Measurements from ENCODE around the gene HSF4.

The HSF4 gene

DNA sequence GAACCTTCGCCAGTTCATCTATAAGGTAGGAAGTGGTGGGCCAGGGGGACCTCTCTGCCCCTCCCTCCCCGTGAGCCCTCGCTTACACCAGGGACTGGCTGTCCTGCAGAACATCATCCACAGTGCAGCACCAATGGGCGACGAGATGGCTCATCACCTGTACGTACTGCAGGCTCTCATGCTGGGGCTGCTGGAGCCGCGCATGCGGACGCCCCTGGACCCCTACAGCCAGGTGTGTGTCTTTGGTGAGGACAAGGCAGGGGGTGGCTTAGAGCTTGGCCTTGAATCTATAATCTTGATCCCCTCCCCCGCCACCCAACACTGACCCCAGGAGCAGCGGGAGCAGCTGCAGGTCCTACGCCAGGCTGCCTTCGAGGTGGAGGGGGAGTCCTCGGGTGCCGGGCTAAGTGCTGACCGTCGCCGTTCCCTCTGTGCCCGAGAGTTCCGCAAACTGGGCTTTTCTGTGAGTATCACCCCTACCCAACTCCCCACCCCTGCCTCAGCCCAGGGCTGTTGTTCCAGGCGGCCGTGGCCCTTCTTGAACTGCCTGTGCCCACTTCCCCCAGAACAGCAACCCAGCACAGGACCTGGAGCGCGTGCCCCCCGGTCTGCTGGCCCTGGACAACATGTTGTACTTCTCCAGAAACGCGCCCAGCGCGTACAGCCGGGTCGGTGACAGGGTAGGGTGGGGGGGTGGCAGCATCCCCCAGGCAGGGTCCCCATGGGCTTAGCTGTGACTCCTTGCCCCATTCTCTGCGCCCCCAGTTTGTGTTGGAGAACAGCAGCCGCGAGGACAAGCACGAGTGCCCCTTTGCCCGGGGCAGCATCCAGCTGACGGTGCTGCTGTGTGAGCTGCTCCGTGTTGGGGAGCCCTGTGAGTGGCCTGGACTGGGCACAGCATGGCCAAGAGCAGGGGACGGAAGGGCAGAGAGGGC is 37.1 kb downstream of the HSF4 start:
- DNase-seq (ENCODE audit: low spot score), result no peak

DNA sequence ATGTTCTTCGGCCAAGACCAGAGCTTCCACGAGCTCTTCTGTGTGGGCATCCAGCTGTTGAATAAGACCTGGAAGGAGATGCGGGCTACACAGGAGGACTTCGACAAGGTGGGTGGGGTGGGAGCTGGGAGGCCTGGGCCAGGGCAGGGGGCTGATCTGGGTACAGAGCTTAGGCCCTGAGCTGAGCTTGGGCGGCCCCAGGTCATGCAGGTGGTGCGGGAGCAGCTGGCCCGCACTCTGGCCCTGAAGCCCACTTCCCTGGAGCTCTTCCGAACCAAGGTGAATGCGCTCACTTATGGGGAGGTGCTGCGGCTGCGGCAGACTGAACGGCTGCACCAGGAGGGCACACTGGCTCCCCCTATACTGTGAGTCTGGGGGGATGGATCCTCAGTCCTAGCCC is 37.9 kb downstream of the HSF4 start:
- no peak for DNase-seq (ENCODE audit: low spot score)

DNA sequence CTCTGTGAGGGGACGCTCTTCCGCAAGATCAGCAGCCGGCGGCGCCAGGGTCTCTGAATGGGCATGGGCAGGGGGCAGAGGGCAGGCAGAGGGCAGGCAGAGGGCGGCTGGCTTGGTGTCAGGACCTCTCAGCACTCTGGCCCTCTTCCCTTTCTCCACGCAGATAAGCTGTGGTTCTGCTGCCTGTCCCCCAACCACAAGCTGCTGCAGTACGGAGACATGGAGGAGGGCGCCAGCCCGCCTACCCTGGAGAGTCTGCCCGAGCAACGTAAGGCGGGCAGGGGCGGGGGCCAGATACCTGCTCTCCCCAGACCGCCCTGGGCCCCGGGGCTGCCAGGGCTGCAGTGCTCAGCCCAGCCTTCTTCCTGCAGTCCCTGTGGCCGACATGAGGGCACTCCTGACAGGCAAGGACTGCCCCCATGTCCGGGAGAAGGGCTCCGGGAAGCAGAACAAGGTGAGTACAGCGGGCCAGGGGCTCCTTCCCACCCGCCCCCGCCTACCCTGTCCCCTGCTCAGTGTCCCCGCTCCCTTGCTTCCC is 38.5 kb downstream of the HSF4 start:
- no peak for DNase-seq (ENCODE audit: low spot score)

DNA sequence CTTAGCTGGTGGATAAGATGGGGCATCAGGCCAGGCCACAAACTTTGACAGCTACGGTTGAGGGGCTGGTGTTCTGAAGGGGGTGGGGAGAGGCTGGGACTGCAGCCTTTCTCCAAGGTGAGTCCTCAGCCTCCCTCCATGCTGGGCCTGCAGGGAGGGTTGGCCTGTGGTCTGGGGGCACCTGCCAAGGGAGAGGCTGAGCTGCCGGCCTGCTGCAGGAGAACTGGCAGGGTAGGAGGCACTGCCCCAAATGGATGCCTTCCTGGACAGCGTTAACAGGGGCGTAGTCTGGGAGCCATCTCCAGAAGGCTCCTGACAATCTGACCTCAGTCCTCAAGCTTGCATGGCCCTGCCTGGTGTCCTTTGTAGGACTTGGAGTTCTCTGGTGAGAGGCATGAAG is 39.5 kb downstream of the HSF4 start:
- no peak for DNase-seq (ENCODE audit: low spot score)

DNA sequence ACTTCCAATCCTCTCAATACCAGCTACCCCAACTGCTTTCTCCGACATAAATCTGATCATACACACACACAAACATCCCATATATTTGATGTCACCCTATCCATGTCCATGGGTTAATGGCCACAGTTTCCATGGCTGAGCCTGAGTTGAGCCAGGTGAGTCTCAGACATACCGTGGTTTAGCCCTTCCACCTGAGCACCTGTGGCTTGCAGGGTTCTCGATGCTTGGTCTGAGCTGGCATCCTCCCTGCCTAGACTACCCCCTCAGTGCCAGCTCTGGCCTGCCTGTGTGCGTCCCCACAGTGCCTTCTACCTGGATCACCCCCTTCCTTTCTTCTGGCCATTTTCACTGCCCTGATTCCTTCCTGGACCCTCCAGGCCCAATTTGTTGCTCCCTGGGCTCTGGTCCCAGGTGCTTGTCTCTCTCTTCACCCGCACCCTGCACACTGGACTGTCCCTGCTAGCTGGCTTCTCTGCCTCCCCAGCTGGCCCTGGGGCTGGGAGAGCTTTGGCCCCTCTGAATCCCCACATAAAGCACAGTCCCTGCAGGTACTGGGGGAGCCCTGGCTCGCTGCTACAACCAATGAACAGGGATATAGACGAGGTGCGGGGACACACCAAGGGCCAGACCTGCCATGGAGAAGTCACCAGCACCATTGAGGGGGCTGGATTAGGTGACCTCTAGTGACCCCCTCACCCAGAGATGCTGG is 41.7 kb downstream of the HSF4 start:
- no peak for DNase-seq (ENCODE audit: low spot score)

DNA sequence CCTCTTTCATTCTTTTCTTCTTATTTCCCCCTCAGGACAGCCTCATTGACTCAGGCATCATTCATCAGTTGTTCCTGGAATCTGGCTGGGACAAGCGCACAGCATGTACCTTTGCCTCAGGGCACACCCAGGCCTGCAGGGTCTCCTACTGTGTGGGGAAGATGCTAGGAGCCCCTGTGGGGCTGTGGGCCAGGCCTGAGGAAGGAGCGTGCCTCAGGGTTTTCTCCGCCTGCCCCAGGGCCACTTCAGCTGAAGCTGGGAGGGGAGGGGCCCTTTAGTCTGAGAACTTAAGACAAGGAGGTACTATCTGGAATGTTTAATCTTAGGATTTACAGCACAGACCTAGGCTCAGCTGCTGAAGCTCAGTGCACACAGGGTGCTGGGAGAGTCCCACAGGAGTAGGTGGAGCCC is 42.3 kb downstream of the HSF4 start:
- DNase-seq (ENCODE audit: low spot score), result no peak

DNA sequence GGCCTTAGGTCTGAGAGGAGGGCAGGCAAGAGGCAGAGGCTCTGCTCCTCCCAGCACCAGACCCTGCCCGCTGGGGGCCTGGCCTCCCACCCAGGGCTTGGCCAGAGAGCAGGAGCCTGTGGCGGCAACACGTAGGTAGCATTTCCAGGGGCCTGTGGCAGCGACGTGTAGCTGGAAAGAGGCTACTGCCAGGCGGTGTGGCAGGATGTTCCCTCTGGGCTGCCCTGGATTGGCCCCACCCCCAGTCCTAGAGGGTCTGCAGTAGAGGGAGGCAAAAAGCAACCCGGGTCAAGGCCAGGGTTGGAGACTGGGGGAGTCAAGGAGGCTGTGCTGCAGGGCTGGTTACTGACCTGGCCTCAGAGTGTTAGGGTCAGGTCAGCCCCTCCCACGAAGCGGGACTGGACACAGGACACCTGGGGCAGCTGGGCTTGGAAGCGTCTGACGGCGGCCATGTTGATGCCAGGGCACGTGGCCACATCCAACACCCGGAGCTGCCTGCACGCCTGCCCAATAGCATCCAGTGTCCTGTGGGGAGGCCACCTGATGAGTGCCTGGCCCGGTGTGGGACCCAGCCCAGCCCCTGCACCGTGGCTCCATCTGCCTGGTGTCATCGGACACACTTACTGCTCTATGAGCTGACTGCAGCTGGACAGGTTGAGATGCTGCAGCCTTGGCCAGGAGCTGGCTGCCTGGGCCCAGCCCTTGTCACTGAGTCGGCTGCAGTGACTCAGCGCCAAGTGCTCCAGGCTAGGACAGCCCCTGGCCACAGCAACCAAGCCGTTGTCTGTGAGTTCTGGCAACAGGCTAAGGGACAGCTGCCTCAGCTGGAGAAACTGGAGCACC is 42.9 kb downstream of the HSF4 start:
- no peak for DNase-seq (ENCODE audit: low spot score)

DNA sequence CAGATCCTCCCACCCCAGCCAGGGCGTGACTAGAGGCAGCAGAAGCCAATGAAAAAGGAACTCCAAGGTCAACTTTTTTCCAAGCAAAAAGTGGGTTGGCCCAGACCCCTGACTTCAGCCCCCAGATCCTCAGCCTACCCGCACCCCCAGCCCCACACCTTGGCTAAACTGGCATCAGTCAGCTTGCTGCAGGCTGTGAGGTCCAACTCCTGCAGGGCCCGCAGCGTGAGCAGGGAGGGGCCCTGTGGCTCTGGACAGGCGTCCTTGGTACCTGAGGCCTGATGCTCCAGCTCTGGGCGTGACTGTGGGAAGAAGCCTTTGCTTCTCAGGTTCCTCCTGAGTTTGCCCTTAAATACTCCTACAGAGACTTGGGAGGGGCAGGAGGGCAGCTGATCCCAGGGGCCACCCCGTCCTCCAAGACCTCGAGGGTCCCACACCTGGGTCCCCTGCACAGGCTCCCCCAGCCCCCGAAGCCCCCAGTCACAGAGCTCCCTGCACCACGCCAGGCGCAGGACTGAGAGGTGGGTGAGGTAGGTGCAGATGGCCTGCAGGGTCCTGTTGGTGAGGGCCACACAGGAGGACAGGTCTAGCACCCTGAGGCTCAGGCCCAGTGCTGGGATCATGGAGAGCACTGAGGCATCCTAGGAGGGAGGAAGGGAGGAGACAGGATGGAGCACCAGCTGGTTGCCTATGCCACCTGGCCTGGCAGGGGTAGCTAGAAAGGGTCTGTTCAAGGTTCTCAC is 43.8 kb downstream of the HSF4 start:
- DNase-seq (ENCODE audit: low spot score), result no peak

DNA sequence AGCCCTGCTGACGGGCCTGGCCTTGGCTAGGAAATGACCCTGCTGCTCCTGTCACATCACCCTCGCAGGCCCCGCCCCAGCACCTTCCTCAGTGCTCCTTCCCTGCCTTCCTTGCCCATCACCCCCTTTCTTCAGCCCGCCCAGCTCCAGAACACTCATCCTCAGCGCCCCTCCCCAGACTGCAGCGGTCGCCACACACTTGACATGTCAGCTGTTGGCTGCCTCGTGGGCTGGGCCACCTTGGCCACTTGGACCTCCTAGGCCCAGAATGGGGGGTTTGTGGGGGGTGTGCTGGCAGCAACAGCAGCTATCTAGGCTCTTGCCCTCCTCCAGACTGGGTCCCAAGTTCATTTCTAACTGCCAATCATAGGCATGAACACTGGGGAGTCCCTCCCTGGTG is 45.0 kb downstream of the HSF4 start:
- no peak for DNase-seq (ENCODE audit: low spot score)

DNA sequence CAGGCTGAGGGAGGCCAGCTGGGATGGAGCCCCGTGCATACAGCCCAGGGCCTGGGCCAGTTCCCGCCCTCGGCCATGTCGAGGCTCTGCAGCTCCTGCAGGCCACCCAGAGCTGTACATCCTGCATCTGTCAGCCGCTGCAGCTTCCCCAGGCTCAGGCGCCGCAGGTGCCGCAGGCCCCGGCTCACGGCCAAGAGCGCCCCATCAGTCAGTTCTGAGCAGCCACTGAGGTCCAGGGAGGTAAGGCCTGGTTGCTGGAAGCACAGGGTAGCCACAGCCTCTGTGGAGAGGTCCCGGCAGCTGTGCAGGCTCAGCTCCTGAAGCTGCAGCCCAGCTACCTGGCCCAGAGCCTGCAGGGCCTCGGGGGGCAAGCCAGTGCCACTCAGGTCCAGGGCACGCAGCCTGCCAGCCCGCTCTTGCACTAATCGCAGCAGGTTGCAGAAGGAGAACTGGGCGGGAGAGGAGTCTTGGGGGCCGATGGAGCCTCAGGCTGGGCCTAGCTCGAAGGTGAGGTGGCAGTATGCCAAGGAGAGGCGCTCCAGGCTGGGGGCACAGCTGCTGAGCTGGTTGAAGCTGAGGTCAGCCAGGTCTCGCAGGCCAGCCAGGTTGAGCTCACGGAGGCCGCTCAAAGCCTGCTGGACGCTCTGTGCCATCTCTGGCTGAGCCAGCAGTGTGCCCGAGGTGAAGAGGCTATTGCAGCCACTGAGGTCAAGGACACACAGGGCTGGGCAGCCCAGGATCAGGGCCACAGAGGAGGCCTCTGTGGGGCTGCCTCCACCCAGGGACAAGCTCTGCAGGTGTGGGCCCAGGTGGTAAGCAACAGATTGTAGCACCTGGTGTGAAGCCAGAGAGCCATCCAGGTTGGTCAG is 45.8 kb downstream of the HSF4 start:
- DNase-seq (ENCODE audit: low spot score), result no peak

DNA sequence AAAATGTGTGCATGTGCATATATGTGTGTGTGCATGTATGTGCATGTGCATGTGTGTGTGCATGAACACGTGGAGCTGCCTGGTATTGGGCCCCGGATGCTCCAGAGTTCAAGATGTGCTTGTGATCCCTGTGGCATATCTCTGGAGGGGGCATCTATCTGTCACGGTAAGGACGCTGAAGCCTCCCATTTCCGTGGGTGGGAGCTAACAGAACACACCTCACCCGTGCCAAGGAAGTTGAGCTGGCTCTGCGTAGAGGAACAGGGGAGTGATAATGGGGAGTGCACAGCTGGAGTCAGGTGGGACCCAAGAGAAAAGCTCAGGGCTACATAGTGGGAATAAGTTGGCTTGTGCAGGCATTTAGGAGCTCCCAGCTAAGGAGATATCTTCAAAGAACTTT is 47.1 kb downstream of the HSF4 start:
- no peak for DNase-seq (ENCODE audit: low spot score)

DNA sequence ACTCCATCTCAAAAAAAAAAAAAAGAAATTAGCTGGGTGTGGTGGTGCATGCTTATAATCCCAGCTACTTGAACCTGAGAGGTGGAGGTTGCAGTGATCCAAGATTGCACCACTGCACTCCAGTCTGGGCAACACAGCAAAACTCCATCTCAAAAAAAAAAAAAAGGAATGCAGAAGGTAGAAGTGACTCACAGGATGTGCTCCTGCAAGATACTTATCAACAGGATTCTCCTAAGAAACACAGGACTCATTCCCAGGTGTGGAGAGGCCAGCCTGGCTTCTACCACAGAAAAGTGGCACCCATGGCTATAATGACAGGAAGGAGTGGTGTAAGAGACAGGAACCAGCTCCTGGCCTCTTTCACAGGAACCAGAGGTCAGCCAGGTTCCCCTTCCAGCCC is 48.2 kb downstream of the HSF4 start:
- no peak for DNase-seq (ENCODE audit: low spot score)

DNA sequence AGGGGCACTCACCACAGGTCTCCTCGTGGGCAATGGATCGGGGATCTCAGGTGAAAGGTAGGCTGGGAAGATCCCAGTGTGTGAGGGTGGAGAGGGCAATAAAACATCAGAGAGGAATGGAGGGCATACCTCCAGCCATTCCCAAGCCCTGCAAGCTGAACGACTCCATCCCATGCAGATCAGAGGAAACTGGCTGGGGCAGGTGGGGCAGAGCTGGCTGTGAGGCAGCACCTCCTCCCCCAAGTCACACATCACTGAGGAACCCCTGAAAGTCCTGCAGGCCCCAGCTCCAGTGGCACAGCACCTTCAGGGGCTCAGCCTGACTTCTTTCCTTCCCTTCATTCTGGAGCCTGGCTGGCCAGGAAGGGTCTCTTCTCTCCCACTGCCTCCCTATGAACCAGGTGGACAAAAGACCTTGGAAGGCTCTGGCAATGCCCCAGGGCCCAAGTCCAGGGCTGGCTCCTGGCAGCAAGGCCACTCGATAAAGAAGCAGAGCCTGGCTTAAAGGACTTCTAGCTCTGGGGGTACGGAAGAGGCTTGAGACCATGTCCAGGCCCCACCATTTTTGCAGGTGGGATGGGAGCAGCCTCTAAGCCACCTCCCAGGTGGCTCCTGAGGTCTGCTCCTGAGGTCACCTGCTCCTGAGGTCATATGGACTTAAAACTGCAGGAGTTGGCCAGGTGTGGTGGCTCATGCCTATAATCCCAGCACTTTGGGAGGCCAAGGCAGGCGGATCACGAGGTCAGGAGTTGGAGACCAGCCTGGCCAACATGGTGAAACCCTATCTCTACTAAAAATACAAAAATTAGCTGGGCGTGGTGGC is 48.9 kb downstream of the HSF4 start:
- DNase-seq (ENCODE audit: low spot score), result no peak

DNA sequence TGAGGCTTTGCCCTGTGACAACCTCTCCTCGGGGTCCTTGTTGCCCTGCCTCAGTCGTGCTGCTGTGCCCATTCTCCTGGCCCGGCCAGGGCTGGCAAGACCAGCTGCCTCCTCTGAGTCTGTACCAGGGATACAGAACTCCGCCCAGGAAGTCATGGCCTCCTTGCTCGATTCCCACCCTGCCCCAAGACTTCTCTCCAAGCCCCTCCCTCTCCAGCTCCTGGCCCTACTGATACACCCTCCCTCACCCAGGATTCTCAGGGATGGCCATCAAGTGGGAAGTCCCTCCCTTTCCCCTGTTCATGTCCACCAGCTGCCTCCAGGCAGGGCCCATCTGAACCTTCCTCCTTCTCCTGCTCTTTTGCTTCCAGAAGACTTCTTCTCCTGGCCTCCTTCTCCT is 51.2 kb downstream of the HSF4 start:
- DNase-seq (ENCODE audit: low spot score), result no peak

DNA sequence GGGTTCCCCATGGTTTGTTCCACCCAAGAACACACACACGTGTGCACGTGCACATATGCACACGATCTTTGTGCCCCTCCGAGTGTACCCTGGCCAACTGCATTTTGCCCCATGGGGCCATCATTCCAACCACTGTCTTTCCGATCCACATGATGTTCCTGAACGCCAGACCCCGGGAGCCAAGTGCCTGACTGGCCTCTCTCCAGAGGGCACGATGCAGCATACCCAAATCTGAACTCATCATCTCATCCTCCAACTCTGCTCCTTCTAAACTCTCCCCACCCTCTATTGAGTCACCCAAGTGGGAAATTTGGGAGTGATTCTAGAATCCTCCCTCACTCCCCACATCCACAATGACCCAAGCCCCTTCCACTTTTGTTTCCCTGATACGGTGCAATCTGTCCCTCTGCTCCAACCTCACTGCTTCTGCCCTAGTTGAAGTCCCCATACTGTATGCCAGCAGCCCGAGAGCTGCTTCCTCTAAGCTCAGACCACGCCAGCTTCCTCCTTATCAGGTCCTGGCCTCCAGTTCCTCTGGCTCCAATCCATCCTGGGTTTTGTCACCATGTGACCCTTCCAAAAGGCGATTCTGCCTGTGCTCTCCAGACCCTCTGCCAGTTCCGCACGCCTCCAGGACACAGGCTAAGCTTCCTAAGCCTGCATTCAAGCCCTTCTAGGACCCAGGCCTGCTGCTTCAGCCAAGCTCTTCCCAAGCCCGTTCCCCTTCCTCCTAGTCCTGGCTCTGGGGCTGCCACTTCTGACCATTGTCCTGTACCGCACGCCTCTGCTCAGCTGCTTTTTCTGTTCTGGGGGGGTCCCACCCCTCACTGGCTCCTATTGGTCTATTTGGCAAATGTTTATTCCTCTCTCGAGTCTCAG is 52.3 kb downstream of the HSF4 start:
- no peak for DNase-seq (ENCODE audit: low spot score)
